ENCODE results near the gene PDIA3.
A peak's percentile ranks its signal among the peaks of the same experiment; 100 is the strongest.

GRCh38 chr15:43775411-43775965, 29.2 kb downstream of the PDIA3 start:
- peak; percentile 84 for TF ChIP-seq CTCF (IDR thresholded peaks at IDR 0.05)
- no peak for TF ChIP-seq ZFX (IDR thresholded peaks at IDR 0.05; ENCODE audit: borderline replicate concordance)

All from 22Rv1 (cell line).